Activated naive CD4-positive, alpha-beta T cell treated with anti-CD3 and anti-CD28 coated beads for 36 hours (primary cell): ENCODE results near the gene SLC22A13. TPM values are rescaled to one million over a fixed set of nuclear protein-coding genes. Genes with fewer than 3 reads are reported as not detected.
"Not testable (repeated sequence)": the region's sequence is repeated elsewhere in the genome, so short reads cannot be mapped to it uniquely, and the experiment has no call there.

Experiments used
- CTCF ChIA-PET: fragments of 350-600 bp; sonication (Branson Sonifier 250); formaldehyde crosslinking; loops from one replicate; lab custom pipeline; 2021; ENCODE audit warnings: antibody characterized with exemption; lab: Charles Lee
- DNase-seq: peaks from one replicate; pipeline ENCODE4 v3.0.0-alpha.2; 2020
- H3K27ac Mint-ChIP-seq: one replicate; pipeline ENCODE4 v1.8.0; 2021; ENCODE audit warnings: mild to moderate bottlenecking, mixed read lengths
- H3K27me3 Mint-ChIP-seq: one replicate; pipeline ENCODE4 v1.8.0; 2021; ENCODE audit warnings: low read depth, mixed read lengths
- H3K36me3 Mint-ChIP-seq: one replicate; pipeline ENCODE4 v1.8.0; 2021; ENCODE audit warnings: low read depth, mixed read lengths
- H3K4me1 Mint-ChIP-seq: one replicate; pipeline ENCODE4 v1.8.0; 2021; ENCODE audit warnings: low read depth, mixed read lengths
- H3K4me3 Mint-ChIP-seq: one replicate; pipeline ENCODE4 v1.8.0; 2021; ENCODE audit warnings: mild to moderate bottlenecking, moderate library complexity, mixed read lengths
- H3K9me3 Mint-ChIP-seq: one replicate; pipeline ENCODE4 v1.8.0; 2021; ENCODE audit warnings: mixed read lengths
- intact Hi-C: fragments of 100-400 bp; cut with micrococcal nuclease; formaldehyde crosslinking; loops from one replicate; pipeline ENCODE4 v1.15.1; 2023
- total RNA-seq, 2 experiments: library from RNA; stranded (reverse); gene quantifications; one replicate each; pipeline ENCODE4 v1.2.3, GENCODE V29; 2021

The SLC22A13 gene
- total RNA-seq, 2 experiments from 2014 or later: not detected

DNA sequence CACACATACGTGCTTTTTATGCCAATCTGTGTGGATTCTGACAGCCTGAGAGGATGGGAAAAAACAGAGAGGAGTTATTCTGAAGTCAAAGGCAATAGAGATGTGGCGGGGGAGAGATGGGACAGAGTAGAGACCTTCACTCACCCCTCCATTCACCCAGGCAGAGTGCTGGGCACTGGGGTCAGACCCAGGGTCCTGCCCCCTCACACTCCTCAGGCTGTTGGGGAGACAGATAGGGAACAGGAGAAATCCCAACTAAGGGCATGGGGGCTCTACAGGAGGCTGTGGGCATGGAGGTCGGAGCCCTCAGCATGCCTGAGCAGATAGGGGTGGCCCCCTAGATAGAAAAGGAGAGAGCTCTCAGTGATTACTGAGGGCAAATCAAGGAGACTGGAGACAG, 46.7 kb downstream of the SLC22A13 start:
- no peak overlapping the region for H3K4me3 Mint-ChIP-seq
- no peak for DNase-seq
- H3K27ac Mint-ChIP-seq: no peak overlapping the region
- CTCF ChIA-PET: no interaction called here
- no peaks in the 10 kb centered on the region for H3K27me3 Mint-ChIP-seq
- no peaks in the 10 kb centered on the region for H3K4me1 Mint-ChIP-seq
- no peaks in the 10 kb centered on the region for H3K36me3 Mint-ChIP-seq
- intact Hi-C loops: no loop called here
- H3K9me3 Mint-ChIP-seq: no peaks in the 10 kb centered on the region

GRCh38 chr3:38313263-38313662, 47.7 kb downstream of the SLC22A13 start:
- Mint-ChIP-seq H3K36me3 (no peaks in the 10 kb centered on the region), H3K4me1 (no peaks in the 10 kb centered on the region), H3K4me3 (no peak overlapping the region), H3K27ac (no peak overlapping the region), H3K27me3 (no peaks in the 10 kb centered on the region), H3K9me3 (no peaks in the 10 kb centered on the region)
- DNase-seq: no peak
- CTCF ChIA-PET: no interaction called here
- intact Hi-C loops: no loop called here

- CTCF ChIA-PET: no interaction called here
- no peaks in the 10 kb centered on the region for H3K4me1 Mint-ChIP-seq
- intact Hi-C loops: no loop called here
- DNase-seq: no peak
- no peak overlapping the region for H3K27ac Mint-ChIP-seq
- no peak overlapping the region for H3K4me3 Mint-ChIP-seq
- H3K36me3 Mint-ChIP-seq: no peaks in the 10 kb centered on the region
- no peaks in the 10 kb centered on the region for H3K9me3 Mint-ChIP-seq
- no peaks in the 10 kb centered on the region for H3K27me3 Mint-ChIP-seq
Observed at GRCh38 chr3:38313695-38314094, 48.1 kb downstream of the SLC22A13 start.

DNA sequence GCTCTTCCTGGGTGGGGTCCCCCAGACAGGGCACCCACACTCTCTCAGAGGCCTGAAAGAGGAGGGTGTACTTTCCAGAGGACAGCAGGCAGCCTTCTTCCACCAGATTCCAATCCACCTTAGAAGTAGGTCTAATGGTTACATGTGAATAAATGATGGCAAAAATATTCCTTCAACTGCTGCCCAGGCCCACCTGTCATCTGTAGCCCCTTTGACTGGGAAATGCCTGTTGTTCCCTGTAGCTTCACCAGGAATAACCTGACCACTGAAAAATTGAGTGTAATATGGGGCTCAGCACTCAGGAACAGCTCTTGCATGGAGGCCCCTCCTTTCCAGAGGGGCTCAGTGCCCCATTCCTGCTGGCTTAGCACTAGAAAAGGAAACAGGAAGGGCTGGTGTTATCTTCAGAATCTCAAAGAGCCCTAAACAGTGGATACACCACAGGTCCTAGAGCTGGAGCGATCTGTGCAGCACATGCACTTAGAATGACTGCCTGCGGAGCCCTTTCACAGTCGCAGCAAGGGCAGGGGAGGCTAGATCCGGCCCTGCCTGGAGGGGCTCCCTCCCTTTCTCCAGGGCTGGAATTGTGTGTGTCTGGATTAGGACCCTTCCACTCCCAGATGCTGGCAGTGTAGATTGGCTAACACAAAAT, 48.6 kb downstream of the SLC22A13 start:
- no peaks in the 10 kb centered on the region for H3K27me3 Mint-ChIP-seq
- no peaks in the 10 kb centered on the region for H3K9me3 Mint-ChIP-seq
- no peaks in the 10 kb centered on the region for H3K36me3 Mint-ChIP-seq
- DNase-seq: no peak
- no peaks in the 10 kb centered on the region for H3K4me1 Mint-ChIP-seq
- no peak overlapping the region for H3K27ac Mint-ChIP-seq
- intact Hi-C loops: no loop called here
- no peak overlapping the region for H3K4me3 Mint-ChIP-seq
- CTCF ChIA-PET: no interaction called here

GRCh38 chr3:38314764-38315487, 49.3 kb downstream of the SLC22A13 start:
- no peak overlapping the region for H3K4me3 Mint-ChIP-seq
- CTCF ChIA-PET: no interaction called here
- H3K4me1 Mint-ChIP-seq: no peaks in the 10 kb centered on the region
- H3K36me3 Mint-ChIP-seq: no peaks in the 10 kb centered on the region
- no peaks in the 10 kb centered on the region for H3K9me3 Mint-ChIP-seq
- DNase-seq: no peak
- intact Hi-C loops: no loop called here
- no peak overlapping the region for H3K27ac Mint-ChIP-seq
- H3K27me3 Mint-ChIP-seq: no peaks in the 10 kb centered on the region

GRCh38 chr3:38315488-38316230, 50.0 kb downstream of the SLC22A13 start:
- CTCF ChIA-PET: no interaction called here
- H3K36me3 Mint-ChIP-seq: no peaks in the 10 kb centered on the region
- intact Hi-C loops: no loop called here
- H3K4me3 Mint-ChIP-seq: no peak overlapping the region
- H3K4me1 Mint-ChIP-seq: no peaks in the 10 kb centered on the region
- H3K27ac Mint-ChIP-seq: no peak overlapping the region
- H3K27me3 Mint-ChIP-seq: no peaks in the 10 kb centered on the region
- DNase-seq: no peak
- H3K9me3 Mint-ChIP-seq: peaks cover 3% of the 10 kb centered on the region

DNA sequence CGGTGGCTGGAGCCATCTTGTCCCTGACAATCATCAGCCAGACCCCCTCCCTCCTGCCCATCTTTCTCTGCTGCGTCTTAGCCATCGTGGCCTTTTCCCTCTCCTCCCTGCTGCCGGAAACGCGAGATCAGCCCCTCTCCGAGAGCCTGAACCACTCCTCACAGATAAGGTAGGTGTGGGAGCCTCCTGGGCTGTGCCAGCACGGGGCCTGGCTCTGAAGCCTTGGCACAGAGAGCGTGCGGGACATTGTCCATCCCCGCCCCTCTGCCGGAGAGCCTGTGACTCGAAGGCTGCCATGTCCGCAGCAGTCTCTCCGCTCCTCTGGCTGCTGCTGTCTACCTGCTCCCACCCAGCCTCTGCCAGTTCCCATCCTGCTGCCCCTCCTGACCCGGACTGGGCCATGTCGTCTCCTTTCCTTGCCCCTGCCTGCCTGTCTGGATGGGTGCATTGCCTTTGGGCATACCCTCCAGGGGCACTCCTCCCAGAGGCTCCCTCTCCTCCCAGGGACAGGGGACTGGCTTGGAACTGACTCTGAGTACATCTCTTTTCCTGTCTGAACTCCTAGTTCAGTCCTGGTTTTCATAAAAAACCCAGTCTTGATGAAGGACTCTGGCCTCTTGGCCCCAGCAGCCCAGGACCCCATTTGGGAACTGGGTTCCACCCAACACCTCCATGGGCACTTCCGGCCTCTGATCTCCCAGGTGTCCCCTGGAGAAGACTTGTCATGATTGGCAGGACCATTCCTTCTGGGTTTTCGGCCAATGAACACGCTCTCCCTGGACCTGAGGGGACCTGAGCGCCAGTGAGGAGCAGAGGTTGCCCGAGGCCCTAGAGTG, 51.0 kb downstream of the SLC22A13 start:
- Mint-ChIP-seq H3K9me3 (peaks cover 6% of the 10 kb centered on the region), H3K36me3 (no peaks in the 10 kb centered on the region), H3K27me3 (no peaks in the 10 kb centered on the region), H3K27ac (no peak overlapping the region), H3K4me1 (no peaks in the 10 kb centered on the region), H3K4me3 (no peak overlapping the region)
- CTCF ChIA-PET: no interaction called here
- DNase-seq: no peak
- intact Hi-C loops: no loop called here

DNA sequence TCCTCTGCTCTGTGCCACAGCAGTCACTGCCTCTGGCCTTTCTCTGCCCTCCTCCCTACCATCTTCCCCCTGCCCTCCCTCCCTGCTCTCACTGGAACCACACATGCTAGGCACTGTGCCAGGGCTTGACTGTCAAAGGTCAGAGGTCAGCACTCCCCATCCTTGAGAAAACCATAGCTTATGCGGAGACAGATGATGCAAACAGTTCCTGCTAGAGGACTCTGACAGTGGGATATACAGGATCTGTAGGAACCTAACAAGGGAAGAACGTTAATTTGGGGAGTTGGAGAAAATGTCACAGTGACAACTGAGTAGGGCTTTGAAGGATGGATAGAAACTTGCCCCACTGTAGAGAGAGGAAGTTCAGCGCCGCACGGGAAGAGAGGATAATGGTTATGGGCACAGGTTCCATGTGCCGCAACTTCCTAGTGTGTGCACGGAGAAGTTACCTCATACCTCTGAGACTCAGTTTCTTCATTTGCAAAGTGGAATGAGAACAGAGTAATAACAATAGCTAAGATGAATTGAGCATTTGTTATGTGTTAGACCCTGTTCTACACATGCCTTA, 51.7 kb downstream of the SLC22A13 start:
- Mint-ChIP-seq H3K4me1 (no peaks in the 10 kb centered on the region), H3K9me3 (peaks cover 6% of the 10 kb centered on the region), H3K27me3 (no peaks in the 10 kb centered on the region), H3K36me3 (no peaks in the 10 kb centered on the region), H3K27ac (no peak overlapping the region), H3K4me3 (no peak overlapping the region)
- intact Hi-C loops: no loop called here
- no peak for DNase-seq
- CTCF ChIA-PET: no interaction called here

DNA sequence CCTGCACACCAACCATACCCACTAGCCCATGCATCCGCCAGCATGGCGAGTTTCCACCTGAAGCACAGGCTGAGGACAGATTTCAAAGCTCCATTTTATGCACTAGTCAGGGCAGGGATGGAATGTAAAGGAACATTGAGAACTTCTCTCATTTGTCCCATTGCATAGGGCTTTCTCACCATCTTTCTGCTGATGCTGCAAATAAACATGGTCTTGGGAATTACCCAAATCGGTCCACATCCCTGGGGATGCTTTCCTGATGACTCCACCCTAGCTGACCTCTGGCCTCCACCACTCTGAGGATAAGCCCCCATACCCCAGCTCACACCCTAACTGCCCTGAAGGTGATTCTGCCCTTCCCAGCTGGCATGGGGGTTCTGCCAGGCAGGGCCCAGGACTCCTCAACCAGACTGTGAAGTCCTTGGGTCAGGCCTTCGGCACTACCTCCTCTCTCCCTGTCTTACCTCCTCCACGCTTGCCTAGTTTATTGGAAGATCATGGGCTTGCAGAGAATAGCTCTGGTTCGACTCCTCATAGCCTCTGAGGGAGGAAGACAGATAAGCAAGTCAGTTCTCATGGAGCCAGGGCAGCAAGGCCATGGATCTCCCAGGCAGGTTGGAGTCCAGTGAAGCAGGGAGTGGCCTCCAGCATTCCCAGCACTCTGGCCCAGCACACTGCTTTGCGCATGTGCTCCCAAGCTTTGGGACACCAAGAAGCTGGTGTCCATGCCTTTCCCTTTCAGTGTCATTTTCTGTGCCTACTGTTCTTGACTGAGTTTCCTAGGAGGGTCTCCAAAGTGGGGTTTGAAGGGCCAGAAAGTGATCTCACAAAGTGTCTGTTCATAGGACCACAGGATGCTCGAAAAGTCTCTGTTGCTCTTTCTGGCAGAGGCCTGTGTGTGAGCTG, 53.4 kb downstream of the SLC22A13 start:
- no peaks in the 10 kb centered on the region for H3K4me1 Mint-ChIP-seq
- no peak overlapping the region for H3K4me3 Mint-ChIP-seq
- no peak for DNase-seq
- CTCF ChIA-PET: interaction anchor here (1.1 to 1.2 kb wide), 2 partner anchors 21 to 202 kb away, joined by 4 read pairs; no protein-coding TSS in a partner anchor
- H3K27me3 Mint-ChIP-seq: no peaks in the 10 kb centered on the region
- intact Hi-C loops: no loop called here
- H3K27ac Mint-ChIP-seq: no peak overlapping the region
- H3K36me3 Mint-ChIP-seq: no peaks in the 10 kb centered on the region
- peaks cover 6% of the 10 kb centered on the region for H3K9me3 Mint-ChIP-seq

- H3K27ac Mint-ChIP-seq, DNase-seq, H3K27me3 Mint-ChIP-seq, CTCF ChIA-PET, H3K9me3 Mint-ChIP-seq, H3K4me1 Mint-ChIP-seq, H3K4me3 Mint-ChIP-seq, H3K36me3 Mint-ChIP-seq, intact Hi-C loops: not testable (repeated sequence)
Observed at GRCh38 chr3:38320638-38321037, 55.0 kb downstream of the SLC22A13 start.

DNA sequence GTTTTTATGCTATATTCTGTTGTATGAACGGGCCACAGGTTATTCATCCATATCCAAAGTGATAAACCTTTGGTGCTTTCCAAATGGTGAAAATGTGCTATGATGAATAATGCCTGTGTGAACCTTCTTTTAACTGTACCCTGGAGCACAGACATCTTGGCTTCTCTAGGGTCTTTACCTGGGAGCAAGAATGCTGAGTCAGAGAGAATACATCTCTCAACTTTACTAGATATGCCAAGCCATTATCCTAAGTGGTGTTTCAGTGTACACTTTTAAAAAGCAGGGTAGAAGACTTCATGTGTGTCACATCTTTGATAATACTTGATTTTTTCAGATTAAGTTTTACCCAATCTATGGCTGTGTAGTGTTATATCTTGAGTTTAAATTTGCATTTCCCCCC, 57.4 kb downstream of the SLC22A13 start:
- CTCF ChIA-PET: no interaction called here

More for the DNA sequence above, 57.4 kb downstream of the SLC22A13 start:
- no peak for DNase-seq
- Mint-ChIP-seq H3K27me3 (no peaks in the 10 kb centered on the region), H3K9me3 (peaks cover 6% of the 10 kb centered on the region), H3K4me1 (no peaks in the 10 kb centered on the region), H3K27ac (no peak overlapping the region), H3K4me3 (no peak overlapping the region), H3K36me3 (no peaks in the 10 kb centered on the region)
- intact Hi-C loops: no loop called here
